ENCODE data around the gene LIPE. TPM values are rescaled to one million over a fixed set of nuclear protein-coding genes. Genes with fewer than 3 reads are reported as not detected.

The LIPE gene
- total RNA-seq, 1 donor from 2014 or later = 34.0 TPM

DNA sequence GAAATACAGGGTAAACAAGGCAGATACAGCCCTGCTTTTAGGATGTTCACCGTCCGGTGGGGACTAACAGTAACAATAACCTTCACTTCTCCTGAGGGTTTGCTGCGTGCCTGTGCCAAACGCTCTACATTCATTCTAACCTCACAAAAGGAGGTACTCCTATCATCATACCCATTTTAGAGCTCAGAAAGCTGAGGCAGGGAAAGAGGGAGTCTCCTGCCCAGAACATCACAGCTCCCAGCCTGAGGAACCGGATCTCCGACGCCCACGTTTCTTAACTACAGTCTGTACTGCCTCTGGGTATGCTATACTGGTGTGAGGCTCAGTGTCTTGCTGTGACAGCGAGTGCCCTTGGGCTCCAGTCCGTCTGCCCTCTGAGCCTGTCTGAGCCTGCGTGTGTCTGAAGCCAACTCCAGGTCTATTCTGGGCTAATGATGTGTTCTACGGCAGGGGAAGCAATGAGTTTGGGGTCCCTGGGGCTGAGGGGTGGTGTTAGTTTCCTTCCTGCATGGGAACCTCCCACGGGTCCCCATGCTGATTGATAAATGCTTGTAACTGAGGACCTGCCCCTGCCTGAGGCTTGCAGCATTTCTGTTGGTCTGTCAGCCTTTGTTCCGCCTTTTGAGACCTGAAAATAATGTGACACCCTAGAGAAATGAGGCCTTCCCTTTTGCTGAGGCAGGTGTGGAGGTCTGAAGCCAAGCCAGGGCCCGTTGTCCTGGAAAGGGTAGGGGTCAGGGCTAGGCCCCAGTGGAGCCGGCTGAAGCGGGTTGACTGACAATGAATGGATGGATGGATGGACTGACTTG lies 4.9 kb downstream of the LIPE start:
- intact Hi-C loops (cut with DNase I) = no loop called here
- DNase-seq (ENCODE audit: low spot score) (no peak), ATAC-seq (no peak)

DNA sequence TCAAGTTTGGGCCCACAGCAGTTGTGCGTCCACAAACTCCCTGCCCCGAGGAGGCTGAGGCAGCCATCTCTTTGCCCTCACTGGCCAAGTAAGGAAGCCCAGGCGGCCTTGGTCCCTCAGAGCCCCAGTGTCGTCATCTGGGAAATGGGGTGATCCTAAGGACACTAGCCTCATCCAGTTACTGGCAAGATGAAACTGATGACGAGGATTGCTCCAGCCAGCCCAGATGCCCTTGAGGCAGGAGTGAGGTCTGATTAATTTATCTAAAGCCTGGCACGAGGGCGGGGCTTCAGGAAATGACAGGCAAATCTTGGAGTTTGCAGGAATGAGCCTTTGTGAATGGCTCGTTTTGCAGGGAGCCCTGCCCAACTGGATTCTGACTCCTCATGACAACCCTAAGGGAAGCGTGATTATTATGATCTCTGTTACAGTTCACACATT lies 5.6 kb downstream of the LIPE start:
- ATAC-seq (no peak), DNase-seq (ENCODE audit: low spot score) (no peak)
- intact Hi-C loops (cut with DNase I) = no loop called here

- intact Hi-C loops (cut with DNase I) = no loop called here
- no peak for ATAC-seq
These were observed 6.1 kb downstream of the LIPE start for GRCh38 chr19:42421101-42421500.

GRCh38 chr19:42420055-42420544 lies 7.1 kb downstream of the LIPE start:
- ATAC-seq (no peak), DNase-seq (ENCODE audit: low spot score) (no peak)
- intact Hi-C loops (cut with DNase I) = no loop called here

More at GRCh38 chr19:42421101-42421500, 6.1 kb downstream of the LIPE start:
- DNase-seq (ENCODE audit: low spot score) = no peak

- DNase-seq (ENCODE audit: low spot score) = no peak
- ATAC-seq = no peak
- intact Hi-C loops (cut with DNase I) = no loop called here
These were observed 7.9 kb downstream of the LIPE start for GRCh38 chr19:42419309-42419708.

GRCh38 chr19:42412661-42413076 lies 14.5 kb downstream of the LIPE start:
- DNase-seq (ENCODE audit: low spot score) (no peak), ATAC-seq (peak; percentile 43)
- intact Hi-C loops (cut with DNase I) = no loop called here

- ATAC-seq (peak; percentile 69), DNase-seq (ENCODE audit: low spot score) (no peak)
- intact Hi-C loops (cut with DNase I) = no loop called here
These were observed 15.0 kb downstream of the LIPE start for GRCh38 chr19:42412227-42412626.

- DNase-seq (ENCODE audit: low spot score) = no peak
- ATAC-seq = no peak
These were observed 15.5 kb downstream of the LIPE start for GRCh38 chr19:42411581-42412178.

GRCh38 chr19:42410371-42410770 lies 16.8 kb downstream of the LIPE start:
- DNase-seq (ENCODE audit: low spot score) (no peak), ATAC-seq (no peak)
- intact Hi-C loops (cut with DNase I) = no loop called here

More at GRCh38 chr19:42411581-42412178, 15.5 kb downstream of the LIPE start:
- intact Hi-C loops (cut with DNase I) = no loop called here

DNA sequence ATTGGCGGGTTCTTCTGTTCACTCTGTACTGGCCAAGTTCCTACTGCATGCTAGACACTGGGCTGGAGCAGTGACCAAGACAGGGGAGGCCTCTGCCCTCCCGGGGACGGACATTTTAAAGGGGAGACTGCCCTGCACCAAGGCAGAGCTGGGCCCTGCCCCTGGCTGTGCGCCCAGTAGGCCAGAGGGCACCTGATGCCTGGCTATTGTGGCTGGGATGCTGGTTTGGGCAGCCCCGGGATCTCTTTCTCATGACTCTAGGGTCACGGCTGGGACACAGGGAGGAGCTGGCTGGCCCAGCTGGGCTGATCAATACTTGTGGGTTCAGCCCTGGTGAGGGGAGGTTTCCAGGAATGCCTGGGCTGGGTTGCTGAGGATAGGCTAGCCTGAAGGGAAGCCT lies 17.7 kb downstream of the LIPE start:
- peak; percentile 8 for ATAC-seq

GRCh38 chr19:42407816-42408175 lies 19.4 kb downstream of the LIPE start:
- ATAC-seq (no peak), DNase-seq (ENCODE audit: low spot score) (no peak)
- intact Hi-C loops (cut with DNase I) = no loop called here

More for the DNA sequence above, 17.7 kb downstream of the LIPE start:
- DNase-seq (ENCODE audit: low spot score) = no peak
- intact Hi-C loops (cut with DNase I) = no loop called here

DNA sequence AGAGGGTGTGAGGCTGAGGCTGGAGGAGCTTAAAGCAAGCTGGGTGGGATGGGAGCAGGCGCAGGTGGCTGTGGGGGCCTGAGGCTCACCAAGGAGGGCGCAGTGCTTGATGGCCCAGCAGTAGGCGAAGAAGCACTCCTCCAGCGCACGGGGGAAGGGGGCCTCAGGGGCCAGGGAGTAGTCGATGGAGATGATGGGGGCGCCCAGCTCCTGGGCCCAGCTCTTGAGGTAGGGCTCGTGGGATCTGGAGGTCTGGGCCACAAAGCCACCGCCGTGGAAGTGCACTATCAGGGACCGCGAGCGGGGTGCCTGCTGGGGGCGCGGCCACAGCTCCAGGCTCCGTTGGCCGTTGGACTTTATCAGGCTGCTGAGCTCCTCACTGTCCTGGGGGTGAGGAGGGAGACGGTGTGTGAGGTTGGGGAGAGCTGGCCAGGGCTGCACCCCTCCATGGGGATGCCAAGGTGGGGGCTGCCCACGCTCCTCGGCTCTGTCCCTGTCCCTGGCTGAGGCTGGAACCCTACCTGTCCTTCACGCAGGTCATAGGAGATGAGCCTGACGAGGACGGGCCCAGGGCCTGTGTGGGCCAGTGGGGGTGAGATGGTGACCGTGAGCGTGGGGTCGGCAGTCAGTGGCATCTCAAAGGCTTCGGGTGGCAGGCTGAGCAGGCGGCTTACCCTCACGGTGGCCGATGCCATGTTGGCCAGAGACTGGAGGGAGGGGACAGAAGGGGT lies 19.9 kb downstream of the LIPE start:
- intact Hi-C loops (cut with DNase I) = no loop called here
- no peak for DNase-seq (ENCODE audit: low spot score)
- no peak for ATAC-seq

DNA sequence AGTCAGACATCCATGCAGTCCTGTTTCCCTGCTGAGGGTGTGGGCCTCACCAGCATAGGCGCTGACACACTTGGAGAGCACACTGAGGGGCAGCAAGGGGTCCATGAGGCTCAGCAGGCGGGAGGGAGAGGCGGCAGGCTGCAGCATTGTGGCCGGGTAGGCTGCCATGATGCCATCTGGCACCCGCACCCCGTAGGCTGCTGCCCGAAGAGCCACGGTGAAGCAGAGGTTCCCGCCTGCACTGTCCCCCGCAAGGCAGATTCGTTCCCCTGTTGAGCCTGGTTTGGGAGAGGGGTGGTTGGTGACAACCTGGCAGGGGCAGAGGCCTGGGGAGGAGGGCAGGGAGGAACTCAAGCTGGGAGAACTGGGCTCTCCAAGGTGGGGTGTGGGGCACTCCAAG lies 21.1 kb downstream of the LIPE start:
- intact Hi-C loops (cut with DNase I) = no loop called here
- DNase-seq (ENCODE audit: low spot score) (no peak), ATAC-seq (no peak)

GRCh38 chr19:42403586-42403985 lies 23.6 kb downstream of the LIPE start:
- DNase-seq (ENCODE audit: low spot score) = no peak
- intact Hi-C loops (cut with DNase I) = no loop called here
- ATAC-seq = no peak

- no peak for DNase-seq (ENCODE audit: low spot score)
- intact Hi-C loops (cut with DNase I) = no loop called here
These were observed 24.6 kb downstream of the LIPE start for GRCh38 chr19:42402376-42403116.

DNA sequence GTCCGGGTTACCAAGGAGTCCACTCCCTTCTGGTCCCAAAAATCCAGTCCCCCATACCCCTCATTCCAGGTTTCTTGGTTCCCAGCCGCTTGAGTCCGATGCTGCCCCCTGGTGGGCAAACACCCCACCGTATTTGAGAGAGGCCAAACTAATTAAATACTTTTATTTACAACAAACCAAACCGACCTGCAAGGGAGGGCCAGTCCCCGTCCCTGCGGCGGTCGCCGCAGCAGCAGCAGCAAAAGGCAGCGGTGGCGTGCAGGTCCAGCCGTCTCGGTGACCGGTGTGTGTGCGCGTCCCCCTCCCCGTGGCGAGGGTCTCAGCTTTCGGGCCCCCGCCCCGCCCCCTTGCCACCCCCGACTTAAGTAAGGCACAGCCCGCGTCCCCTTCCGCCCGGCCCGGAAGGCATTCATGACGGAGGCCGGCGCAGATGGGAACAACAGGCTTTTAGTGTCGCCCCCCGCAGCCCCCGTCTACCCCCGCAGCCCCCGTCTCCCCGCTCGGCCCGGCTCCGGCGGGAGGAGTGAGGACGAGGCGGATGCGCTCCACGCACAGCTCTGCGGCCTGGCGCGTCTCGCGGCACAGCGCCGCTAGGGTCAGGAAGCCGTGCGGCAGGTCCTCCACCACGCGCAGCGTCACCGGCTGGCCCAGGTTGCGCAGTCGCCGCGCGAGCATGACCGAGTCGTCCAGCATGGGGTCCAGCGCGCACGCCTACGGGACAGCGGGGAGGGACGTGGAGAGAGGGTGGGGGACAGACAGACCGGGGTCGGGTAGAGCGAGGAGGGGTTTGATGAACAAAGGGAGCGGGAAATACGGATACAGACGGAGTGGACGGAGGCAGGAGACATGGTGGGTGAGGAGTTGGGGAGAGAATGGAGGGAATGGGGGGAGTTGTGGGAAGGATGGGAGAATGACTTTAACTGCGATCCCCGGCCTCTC lies 25.6 kb downstream of the LIPE start:
- DNase-seq (ENCODE audit: low spot score) (peak; percentile 91), ATAC-seq (peak; percentile 64)
- intact Hi-C loops (cut with DNase I) = no loop called here

More at GRCh38 chr19:42402376-42403116, 24.6 kb downstream of the LIPE start:
- no peak for ATAC-seq

- DNase-seq (ENCODE audit: low spot score) = no peak
- intact Hi-C loops (cut with DNase I) = no loop called here
- no peak for ATAC-seq
These were observed 26.8 kb downstream of the LIPE start for GRCh38 chr19:42400404-42400803.
